Measurements from ENCODE around the gene GBGT1.

GBGT1 gene

DNA sequence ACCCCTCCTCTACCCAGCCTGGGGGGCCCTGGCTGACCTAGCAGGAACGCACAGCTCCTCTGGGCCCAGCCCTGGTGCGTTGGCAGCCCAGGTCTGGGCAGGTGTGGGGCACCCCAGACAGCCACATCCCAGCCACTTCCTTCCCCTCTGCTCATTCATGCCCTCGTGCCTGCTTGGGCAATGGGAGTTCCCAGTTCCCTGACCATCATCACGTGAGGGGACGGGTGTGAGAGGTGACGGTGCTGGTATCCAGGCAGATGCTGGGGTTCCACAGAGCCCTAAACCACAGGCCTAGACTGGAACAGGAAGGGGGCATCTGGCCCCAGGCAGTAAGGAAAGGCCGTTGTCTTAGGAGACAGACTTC is 51.1 kb downstream of the GBGT1 start:
- DNase-seq, result no peak

DNA sequence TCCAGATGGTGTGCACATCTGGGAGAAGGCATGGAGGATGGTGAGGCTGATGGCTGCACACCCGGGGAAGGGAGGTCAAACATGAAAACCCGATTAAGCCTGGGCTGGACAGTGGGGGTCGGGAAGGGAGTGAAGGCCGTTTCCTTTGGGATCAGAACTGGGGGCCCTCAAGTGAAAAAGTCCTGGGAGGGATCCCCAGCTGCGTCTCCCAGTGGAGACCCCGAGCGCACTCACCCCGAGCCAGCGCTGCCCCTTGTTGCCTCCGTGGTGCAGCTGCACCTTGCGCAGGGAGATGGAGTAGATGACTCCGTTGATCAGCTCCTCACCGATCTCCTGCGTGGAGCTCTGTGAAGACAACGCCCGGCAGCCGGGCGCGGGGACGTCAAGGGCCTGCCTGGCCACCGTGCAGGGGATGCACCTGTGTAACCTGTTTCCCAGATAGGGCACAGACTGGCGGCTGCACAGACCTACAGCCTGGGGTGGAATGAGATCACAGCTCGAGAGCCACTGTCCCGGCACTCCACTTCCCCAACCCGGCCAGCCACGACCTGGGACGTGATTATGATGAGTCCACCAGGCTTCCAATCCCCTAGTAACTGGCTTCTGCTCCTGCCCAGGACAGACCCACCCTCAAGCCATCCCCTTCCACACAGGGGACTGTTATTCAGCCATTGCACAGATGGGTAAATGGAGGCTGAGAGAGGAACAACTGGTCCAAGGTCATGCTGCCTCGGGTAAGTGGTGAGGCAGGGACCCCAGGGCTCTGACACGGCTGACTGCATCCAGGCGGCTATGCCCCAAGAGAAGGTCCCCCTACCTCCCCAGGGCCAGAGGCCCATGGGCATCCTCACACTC is 51.7 kb downstream of the GBGT1 start:
- no peak for DNase-seq

DNA sequence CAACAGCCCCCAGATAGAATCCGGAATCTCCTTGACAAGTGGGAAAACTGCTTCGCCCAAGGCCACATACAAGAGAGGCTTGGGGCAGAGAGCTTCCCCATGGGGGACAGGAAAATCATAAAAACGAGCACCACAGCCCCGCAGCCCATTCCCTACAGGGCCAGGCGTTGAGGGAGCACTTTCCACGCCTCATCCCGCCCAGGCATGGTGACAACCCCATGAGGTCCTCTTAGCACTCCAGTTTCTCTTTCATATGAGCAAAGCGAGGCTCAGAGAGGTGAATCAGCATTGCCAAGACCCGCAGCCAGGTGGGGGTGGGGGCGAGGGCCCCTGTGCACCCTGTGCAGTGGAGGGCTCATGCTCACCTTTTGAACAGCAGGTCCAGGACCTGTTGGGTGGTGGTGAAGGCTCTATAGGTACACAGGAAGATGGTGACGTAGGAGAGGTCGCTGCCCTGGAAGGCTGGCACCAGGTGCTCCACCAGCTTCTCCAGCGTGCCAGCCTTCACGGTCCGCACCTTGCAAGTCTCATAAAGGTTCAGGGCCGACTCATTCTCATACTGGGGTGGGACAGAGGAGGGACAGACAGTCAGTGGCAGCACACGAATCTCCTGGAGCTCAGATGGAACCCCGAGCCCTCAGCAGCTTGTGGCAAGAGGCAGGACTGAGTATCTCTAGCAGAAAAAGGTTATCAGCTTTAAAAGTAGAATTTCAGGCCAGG is 53.6 kb downstream of the GBGT1 start:
- no peak for DNase-seq

DNA sequence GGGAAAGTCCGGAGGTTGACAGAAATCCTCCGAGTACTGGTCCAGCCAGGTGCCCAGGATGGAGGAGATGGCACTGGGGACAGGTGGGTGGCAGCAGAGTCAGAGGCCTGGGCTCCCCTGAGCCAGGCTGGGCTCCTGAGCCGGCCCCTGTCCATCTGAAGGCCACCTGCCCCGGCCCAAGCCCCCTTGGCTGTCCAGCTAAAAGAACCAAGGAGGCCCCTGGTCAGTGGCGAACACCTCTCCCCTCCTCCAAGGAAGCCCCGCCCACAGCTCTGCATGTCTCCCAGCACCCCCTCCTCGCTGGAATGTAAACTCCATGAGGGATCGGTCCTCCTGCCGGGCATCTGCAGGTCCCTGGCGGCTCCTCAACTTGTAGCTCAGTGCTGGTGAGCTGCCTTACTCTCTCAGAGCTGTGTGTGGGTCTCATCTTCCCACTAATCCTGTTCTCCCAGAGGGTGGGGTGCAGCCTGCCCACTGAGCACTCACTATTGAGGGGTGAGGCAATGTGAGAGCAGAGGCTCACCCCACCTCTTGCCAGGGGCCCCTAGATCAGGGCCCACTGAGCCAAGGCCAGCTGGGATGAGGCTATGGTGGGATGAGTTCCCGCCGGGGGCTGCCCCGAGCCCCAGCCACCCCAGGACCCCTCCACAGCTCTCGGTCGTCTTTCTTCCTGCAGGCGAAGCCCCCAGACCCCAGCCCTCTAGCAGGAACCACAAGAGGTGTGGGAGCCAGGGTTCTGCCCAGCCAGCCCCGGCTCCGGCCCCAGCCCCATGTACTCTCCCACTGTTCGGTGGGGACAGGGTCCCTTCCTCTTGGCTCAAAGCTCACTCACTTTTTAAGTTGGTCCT is 54.7 kb downstream of the GBGT1 start:
- no peak for DNase-seq

DNA sequence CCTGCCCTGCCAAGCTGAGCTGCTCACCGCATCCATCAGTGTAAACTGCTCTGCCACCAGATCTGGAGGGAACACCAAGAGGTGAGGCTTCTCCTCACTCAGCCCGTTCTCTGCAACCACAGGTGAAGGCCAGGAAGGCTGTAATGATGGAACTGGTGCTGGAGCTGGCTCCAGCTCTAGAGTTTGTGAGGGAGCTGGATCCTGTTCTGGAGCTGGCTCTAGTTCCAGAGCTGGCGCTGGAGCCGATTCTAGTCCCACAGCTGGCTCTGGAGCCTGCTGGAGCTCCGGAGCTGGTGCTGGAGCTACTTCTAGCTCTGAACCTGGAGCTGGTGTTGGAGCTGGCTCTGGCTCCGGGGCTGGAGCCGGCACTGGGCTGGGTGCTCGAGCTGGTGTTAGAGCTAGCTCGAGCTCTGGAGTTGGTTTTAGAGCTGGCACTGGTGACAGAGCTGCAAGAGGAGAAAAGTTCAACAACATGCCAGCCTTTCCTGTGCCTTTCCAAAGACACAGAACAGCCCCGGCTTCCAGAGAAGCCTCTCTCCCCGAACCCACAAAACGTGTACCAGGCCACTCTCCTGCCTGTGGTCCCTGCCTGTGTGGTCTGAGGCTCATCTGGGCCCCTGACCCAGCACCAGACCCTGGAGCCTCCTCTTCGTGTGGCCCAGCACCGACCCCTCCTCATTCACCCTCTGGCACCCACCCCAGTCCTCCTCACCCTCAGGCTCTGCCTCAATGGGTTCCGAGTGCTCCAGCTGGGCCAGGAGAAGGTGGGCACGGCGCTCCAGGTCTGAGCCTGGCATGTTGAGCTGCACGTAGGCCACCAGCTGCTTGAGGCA is 55.5 kb downstream of the GBGT1 start:
- no peak for DNase-seq

DNA sequence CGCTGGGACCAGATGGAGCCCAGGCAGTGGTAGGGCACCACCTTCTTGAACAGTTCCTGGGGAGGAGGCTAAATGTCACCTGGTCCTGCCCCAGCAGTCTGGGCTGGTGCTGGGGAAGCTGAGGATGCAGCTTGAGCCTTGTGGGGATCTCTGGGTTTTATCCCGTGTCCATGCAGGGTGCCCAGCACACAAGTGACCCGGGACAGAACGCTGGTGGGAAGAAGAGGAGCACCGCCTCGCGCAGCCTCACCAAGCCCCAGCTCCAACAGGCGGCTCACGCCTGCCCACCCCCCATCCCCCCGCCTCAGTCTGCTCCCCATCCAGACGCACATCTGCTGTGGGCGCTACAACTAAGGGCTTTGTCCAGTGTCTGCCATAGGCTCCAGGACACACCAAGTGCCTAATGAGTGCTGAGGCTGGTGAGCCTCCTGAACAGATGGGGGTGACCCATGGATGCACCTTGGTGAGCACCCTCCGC is 56.4 kb downstream of the GBGT1 start:
- DNase-seq, result no peak

DNA sequence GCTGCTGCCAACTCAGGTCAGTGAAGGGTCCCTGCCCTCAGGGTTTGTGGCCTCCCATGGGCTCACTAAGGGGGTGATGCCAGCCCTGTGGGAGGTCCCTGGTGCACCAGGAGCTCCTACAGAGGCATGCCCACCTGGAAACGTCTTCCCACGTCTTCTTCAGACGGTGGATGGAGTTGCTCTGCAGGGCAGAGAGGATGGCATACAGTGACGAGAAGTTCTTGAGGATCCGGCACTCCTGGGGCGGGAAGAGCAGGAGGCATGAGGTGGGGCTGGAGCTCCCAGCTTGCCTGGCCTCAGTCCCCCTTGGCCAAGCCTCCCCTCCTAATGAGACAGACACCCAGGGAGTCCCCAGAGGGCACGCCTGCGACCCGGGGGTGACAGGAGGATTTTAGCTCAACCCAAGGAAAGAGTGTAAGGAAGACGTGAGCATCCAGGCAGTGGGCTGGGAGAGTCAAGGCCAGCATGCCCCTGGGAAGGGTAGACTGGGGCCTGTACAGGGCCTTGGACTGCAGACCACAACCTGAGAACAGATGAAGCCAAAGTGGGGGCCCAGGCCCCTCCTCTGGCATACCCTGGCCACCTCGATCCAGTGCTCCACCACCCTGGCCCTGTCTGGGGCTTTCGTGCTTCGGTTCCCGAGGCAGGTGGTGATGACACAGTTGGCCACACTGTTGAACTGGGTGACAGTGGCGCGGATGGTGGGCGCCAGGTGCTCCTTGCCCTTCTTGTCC is 57.0 kb downstream of the GBGT1 start:
- DNase-seq, result no peak

DNA sequence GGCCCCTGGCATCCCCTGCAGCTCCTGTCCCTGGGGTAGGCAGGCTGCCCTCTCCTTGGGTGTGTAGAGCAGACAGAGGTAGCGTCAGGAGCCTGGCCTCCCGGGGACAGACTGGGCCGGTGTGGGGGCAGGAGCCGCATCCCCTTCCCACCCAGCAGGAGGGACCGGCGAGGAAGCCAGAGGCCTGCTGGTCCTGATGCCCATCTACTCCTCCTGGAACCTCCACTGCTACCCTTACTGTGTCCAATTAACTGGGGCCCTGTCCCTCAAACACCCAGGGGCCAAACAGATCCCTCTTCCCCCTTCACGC is 58.3 kb downstream of the GBGT1 start:
- no peak for DNase-seq

DNA sequence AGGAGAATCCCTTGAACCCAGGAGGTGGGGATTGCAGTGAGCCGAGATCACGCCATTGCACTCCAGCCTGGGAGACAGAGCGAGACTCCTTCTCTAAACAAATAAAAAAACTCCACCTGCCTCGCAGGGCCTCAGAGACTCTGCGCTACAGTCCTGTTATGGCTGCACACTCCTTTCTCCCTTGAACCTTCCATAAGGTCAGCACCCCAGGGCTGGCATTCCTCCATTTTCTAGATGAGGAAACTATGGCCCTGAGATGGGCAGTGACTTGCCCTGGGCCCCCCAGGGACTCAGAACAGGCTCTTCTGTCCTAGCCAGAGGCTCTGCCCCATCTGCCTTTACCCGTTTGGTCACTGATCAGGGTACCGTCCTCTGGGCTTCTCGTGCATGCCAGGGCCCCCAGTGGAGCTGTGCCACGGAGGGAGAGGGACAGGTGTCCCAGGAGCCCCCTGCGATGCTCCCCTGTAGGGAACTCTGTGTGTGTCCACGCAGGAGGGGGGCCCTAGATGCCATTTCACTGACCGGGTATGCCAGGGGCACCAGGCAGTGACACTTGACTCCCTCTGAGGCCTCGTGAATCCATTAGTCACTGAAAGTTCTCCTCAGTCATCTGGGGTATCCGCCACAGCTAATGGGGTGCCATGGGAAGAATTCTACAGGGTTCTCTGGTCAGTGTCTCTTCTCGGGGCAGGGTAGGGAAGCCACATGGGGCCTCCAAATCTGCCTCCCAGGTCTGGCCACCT is 58.8 kb downstream of the GBGT1 start:
- DNase-seq, result no peak

DNA sequence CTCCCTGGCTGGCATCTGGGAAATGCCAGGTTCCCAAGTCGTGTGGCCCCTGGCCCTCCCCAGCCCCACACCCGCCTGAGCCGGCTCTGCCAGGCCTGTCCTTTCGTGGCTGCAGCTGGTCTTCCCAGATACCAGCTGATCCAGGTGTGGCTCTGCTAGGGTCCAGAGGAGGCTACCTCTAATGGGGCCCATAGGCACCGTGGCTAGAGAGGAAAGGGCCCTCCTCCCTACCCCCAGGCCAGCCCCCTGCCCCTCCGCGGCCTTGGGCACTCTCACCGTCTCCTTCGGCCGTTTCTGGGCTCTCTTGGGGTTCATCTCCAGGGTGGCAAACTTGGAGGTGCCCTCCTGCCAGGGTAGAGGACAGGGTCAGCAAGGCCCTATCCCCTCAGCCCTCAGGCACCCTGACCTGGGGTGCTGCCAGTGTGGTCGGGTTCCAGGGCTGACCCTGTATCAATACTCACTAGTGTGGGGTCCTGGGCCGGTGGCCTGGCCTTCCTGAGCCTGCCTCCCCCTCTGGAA is 59.7 kb downstream of the GBGT1 start:
- DNase-seq, result no peak

DNA sequence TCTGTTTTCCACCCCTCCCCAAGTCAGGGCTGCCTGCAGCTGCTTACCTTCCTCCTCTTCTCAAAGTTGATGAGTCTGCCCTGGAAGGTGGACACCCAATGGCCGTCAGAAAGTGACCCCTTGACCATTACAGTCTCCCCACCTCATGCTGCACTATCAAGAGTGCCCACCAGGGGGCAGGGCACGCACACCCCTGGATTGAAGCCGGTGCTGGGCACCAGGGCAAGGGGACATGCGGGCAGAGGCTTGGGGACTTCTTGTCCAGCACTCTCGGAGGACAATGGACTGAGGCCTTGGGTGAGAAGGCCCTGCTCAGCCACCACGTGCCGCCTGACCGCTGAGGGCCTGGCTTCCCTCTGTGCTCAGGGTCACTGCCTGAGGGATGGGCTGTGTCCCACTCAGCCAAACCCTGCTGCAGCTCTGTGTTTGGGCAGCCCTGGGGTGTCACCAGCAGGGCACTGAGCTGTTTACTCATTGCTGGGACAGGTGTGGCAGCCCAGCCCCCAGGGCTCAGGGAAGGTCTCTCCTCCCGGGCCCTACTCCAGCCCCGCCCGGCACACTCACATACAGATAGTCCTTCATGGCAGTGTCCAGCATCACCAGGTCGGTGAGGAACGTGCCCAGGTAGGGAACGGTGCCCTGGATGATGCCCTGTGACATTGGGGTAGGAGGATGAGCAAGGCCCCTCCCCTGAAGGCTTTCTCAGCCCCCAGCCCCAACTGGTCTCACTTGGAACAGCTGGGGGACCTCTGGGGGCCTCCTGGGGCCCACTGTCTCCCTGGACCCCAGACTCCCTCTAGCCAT is 60.3 kb downstream of the GBGT1 start:
- DNase-seq, result peak; percentile 49

Data from EL (cell line).